ENCODE data around the gene LEFTY1. TPM values are rescaled to one million over a fixed set of nuclear protein-coding genes. Genes with fewer than 3 reads are reported as not detected.
A peak's percentile ranks its signal among the peaks of the same experiment; 100 is the strongest.

LEFTY1 gene
- total and polyA plus RNA-seq, 2 of the 13 experiments (the other 11 are each of a cell fraction or from before 2014, with no cell fraction given) = 0.29 to 0.79 TPM

DNA sequence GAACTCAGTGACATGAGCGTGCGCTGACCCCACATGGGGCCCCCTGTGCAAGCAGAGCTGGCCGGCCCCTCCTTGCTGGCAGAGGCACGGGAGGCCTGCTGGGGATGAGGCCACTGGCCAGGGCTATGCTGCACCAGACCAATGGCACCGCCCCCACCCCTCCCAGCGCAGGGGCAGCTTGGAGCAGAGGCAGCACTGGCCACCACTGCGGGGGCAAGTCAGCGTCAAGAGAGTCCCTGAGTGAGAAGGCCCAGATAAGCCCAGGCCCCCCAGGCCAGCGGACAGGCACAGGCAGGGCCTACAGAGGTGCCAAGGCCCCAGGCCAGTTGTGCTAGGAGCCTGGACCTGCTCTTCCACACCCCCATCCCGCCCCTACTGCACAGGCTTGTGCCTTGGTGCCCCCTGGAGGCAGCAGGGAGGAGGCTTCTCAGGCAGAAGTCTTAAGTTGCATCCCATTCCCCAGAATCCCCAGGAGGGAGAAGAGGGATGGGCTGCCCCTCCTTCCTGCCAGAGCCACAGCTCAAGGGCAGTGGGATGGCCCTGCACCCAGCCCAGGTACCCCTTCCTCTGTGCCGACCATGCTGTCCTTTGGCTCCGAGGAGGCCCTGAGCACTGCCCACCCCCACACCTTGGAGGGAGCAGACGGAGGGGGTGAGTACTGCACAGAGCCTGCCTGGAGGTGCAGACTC, 43.2 kb downstream of the LEFTY1 start (continued):
- TF ChIP-seq HOXD1 (CRISPR knock-in tag; IDR thresholded peaks at IDR 0.05) (no peak), PRPF4 (IDR thresholded peaks at IDR 0.05; ENCODE audit: low read depth, low read length, poor library complexity, severe bottlenecking) (no peak), CBFB (CRISPR knock-in tag; IDR thresholded peaks at IDR 0.05) (0 out of 2 replicates have a peak, but pooled peaks have one; percentile 32), STAG1 (CRISPR knock-in tag; IDR thresholded peaks at IDR 0.05) (peak; percentile 92), HMG20A (CRISPR knock-in tag; IDR thresholded peaks at IDR 0.05; ENCODE audit: borderline replicate concordance) (no peak), ZNF354B (CRISPR knock-in tag; IDR thresholded peaks at IDR 0.05) (no peak), PCBP2 (optimal IDR thresholded peaks at IDR 0.05; ENCODE audit: low read depth, low read length, poor library complexity, severe bottlenecking) (no peak), ZSCAN30 (CRISPR knock-in tag; IDR thresholded peaks at IDR 0.05) (no peak), MAZ (IDR thresholded peaks at IDR 0.05; ENCODE audit: borderline replicate concordance, low read depth, low read length) (peak; percentile 30; the same call in 1 of the 2 replicates), MAZ (CRISPR knock-in tag; IDR thresholded peaks at IDR 0.05; ENCODE audit: low read depth) (peak; percentile 57; the same call in 1 of the 2 replicates), ZSCAN22 (CRISPR knock-in tag; IDR thresholded peaks at IDR 0.05) (no peak), RBFOX2 (IDR thresholded peaks at IDR 0.05; ENCODE audit: low read depth, low read length) (peak; percentile 61), AHR (CRISPR knock-in tag; IDR thresholded peaks at IDR 0.05) (no peak), SMC3 (IDR thresholded peaks at IDR 0.05; ENCODE audit: low read length) (peak; percentile 79), ZNF235 (CRISPR knock-in tag; IDR thresholded peaks at IDR 0.05; ENCODE audit: borderline replicate concordance) (no peak)
- TF ChIP-seq, protein P1, sequence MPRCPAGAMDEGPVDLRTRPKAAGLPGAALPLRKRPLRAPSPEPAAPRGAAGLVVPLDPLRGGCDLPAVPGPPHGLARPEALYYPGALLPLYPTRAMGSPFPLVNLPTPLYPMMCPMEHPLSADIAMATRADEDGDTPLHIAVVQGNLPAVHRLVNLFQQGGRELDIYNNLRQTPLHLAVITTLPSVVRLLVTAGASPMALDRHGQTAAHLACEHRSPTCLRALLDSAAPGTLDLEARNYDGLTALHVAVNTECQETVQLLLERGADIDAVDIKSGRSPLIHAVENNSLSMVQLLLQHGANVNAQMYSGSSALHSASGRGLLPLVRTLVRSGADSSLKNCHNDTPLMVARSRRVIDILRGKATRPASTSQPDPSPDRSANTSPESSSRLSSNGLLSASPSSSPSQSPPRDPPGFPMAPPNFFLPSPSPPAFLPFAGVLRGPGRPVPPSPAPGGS (CRISPR knock-in tag; IDR thresholded peaks at IDR 0.05) = no peak
- TF ChIP-seq, protein P2, sequence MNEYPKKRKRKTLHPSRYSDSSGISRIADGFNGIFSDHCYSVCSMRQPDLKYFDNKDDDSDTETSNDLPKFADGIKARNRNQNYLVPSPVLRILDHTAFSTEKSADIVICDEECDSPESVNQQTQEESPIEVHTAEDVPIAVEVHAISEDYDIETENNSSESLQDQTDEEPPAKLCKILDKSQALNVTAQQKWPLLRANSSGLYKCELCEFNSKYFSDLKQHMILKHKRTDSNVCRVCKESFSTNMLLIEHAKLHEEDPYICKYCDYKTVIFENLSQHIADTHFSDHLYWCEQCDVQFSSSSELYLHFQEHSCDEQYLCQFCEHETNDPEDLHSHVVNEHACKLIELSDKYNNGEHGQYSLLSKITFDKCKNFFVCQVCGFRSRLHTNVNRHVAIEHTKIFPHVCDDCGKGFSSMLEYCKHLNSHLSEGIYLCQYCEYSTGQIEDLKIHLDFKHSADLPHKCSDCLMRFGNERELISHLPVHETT (CRISPR knock-in tag; conservative IDR thresholded peaks at IDR 0.05) = no peak
- TF ChIP-seq, protein P3, sequence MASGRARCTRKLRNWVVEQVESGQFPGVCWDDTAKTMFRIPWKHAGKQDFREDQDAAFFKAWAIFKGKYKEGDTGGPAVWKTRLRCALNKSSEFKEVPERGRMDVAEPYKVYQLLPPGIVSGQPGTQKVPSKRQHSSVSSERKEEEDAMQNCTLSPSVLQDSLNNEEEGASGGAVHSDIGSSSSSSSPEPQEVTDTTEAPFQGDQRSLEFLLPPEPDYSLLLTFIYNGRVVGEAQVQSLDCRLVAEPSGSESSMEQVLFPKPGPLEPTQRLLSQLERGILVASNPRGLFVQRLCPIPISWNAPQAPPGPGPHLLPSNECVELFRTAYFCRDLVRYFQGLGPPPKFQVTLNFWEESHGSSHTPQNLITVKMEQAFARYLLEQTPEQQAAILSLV (CRISPR knock-in tag; IDR thresholded peaks at IDR 0.05; ENCODE audit: borderline replicate concordance) = no peak
- TF ChIP-seq, protein P4, sequence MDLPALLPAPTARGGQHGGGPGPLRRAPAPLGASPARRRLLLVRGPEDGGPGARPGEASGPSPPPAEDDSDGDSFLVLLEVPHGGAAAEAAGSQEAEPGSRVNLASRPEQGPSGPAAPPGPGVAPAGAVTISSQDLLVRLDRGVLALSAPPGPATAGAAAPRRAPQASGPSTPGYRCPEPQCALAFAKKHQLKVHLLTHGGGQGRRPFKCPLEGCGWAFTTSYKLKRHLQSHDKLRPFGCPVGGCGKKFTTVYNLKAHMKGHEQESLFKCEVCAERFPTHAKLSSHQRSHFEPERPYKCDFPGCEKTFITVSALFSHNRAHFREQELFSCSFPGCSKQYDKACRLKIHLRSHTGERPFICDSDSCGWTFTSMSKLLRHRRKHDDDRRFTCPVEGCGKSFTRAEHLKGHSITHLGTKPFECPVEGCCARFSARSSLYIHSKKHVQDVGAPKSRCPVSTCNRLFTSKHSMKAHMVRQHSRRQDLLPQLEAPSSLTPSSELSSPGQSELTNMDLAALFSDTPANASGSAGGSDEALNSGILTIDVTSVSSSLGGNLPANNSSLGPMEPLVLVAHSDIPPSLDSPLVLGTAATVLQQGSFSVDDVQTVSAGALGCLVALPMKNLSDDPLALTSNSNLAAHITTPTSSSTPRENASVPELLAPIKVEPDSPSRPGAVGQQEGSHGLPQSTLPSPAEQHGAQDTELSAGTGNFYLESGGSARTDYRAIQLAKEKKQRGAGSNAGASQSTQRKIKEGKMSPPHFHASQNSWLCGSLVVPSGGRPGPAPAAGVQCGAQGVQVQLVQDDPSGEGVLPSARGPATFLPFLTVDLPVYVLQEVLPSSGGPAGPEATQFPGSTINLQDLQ (CRISPR knock-in tag; IDR thresholded peaks at IDR 0.05) = no peak
- TF ChIP-seq, protein P5, sequence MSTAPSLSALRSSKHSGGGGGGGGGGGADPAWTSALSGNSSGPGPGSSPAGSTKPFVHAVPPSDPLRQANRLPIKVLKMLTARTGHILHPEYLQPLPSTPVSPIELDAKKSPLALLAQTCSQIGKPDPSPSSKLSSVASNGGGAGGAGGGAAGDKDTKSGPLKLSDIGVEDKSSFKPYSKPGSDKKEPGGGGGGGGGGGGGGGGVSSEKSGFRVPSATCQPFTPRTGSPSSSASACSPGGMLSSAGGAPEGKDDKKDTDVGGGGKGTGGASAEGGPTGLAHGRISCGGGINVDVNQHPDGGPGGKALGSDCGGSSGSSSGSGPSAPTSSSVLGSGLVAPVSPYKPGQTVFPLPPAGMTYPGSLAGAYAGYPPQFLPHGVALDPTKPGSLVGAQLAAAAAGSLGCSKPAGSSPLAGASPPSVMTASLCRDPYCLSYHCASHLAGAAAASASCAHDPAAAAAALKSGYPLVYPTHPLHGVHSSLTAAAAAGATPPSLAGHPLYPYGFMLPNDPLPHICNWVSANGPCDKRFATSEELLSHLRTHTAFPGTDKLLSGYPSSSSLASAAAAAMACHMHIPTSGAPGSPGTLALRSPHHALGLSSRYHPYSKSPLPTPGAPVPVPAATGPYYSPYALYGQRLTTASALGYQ (CRISPR knock-in tag; IDR thresholded peaks at IDR 0.05) = no peak
